ENCODE measurements around the gene RAI14. TPM values are rescaled to one million over a fixed set of nuclear protein-coding genes. Genes with fewer than 3 reads are reported as not detected.
A peak's percentile ranks its signal among the peaks of the same experiment; 100 is the strongest.

RAI14 gene
- total and polyA plus RNA-seq, 4 donors, result 19.4 to 214 (median 73.1) TPM

- 81 to 85% methylated on average over 3 of the region's 3 CpGs for WGBS, 2 donors
- Histone ChIP-seq H3K4me3 (ENCODE audit: low read length in 2 of 2) (no peak overlapping the region), H3K9me3 (ENCODE audit: control insufficient read depth, low read length) (no peaks in the 10 kb centered on the region), H3K27ac (ENCODE audit: low read depth in 1 of 2, low read length in 2 of 2) (no peak overlapping the region), H3K36me3 (ENCODE audit: control insufficient read depth in 1 of 2, insufficient read depth in 2 of 2, low read length in 1 of 2) (peaks cover 0 to 3% of the 10 kb centered on the region in 2 donors), H3K27me3 (ENCODE audit: control insufficient read depth in 1 of 2, insufficient read depth in 2 of 2, low read length in 1 of 2) (no peaks in the 10 kb centered on the region), H3K4me1 (ENCODE audit: control insufficient read depth in 1 of 2, insufficient read depth in 2 of 2, low read length in 2 of 2) (peaks cover 7 to 14% of the 10 kb centered on the region in 2 donors)
- intact Hi-C loops (cut with DNase I), result no loop called here
- ATAC-seq (ENCODE audit: low FRiP score) (no peak), DNase-seq (no peak)
These were observed 78.2 kb downstream of the RAI14 start for GRCh38 chr5:34734326-34734725.

- intact Hi-C loops (cut with DNase I), result no loop called here
- Histone ChIP-seq H3K9me3 (ENCODE audit: control insufficient read depth, low read length) (no peaks in the 10 kb centered on the region), H3K36me3 (ENCODE audit: control insufficient read depth in 1 of 2, insufficient read depth in 2 of 2, low read length in 1 of 2) (peaks cover 0 to 3% of the 10 kb centered on the region in 2 donors), H3K27me3 (ENCODE audit: control insufficient read depth in 1 of 2, insufficient read depth in 2 of 2, low read length in 1 of 2) (no peaks in the 10 kb centered on the region), H3K27ac (ENCODE audit: low read depth in 1 of 2, low read length in 2 of 2) (no peak overlapping the region), H3K4me3 (ENCODE audit: low read length in 2 of 2) (no peak overlapping the region), H3K4me1 (ENCODE audit: control insufficient read depth in 1 of 2, insufficient read depth in 2 of 2, low read length in 2 of 2) (peaks cover 9 to 15% of the 10 kb centered on the region in 2 donors)
- no peak for DNase-seq
- ATAC-seq (ENCODE audit: low FRiP score), result no peak
- 76 to 77% methylated on average over 19 of the region's 19 CpGs for WGBS, 2 donors
These were observed 79.6 kb downstream of the RAI14 start for GRCh38 chr5:34735491-34736426.

DNA sequence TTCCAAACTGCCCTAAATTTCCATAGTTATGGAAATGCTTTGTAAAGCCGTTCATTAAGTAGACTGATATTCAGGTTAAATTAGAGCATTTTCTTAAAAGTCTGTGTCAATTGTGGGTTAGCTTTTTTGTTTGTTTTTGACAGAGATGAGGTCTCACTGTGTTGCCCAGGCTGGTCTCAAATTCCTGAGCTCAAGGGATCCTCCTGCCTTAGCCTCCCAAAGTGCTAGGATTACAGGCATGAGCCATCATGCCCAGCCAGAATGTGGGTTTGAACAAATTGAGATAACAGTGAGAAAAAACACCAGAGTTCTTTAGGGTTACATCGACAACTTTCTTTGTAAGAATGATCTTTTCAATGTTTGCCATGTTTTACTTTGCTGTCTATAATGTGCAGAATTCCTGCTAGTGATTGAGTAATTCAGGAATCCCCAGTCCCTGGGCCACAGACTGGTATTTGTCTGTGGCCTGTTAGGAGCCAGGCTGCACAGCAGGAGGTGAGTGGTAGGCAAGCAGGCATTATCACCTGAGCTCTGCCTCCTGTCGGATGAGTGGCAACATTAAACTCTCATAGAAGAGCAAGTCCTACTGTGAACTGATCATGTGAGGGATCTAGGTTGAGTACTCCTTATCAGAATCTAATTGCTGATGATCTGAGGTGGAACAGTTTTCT, 80.5 kb downstream of the RAI14 start:
- no peak for ATAC-seq (ENCODE audit: low FRiP score)
- Histone ChIP-seq H3K27ac (ENCODE audit: low read depth in 1 of 2, low read length in 2 of 2) (peak overlapping the region; percentile 52 to 59), H3K4me3 (ENCODE audit: low read length in 2 of 2) (no peak overlapping the region), H3K9me3 (ENCODE audit: control insufficient read depth, low read length) (no peaks in the 10 kb centered on the region), H3K27me3 (ENCODE audit: control insufficient read depth in 1 of 2, insufficient read depth in 2 of 2, low read length in 1 of 2) (no peaks in the 10 kb centered on the region), H3K36me3 (ENCODE audit: control insufficient read depth in 1 of 2, insufficient read depth in 2 of 2, low read length in 1 of 2) (peaks cover 0 to 3% of the 10 kb centered on the region in 2 donors), H3K4me1 (ENCODE audit: control insufficient read depth in 1 of 2, insufficient read depth in 2 of 2, low read length in 2 of 2) (peaks cover 9 to 19% of the 10 kb centered on the region in 2 donors)
- intact Hi-C loops (cut with DNase I), result no loop called here
- no peak for DNase-seq
- 69 to 75% methylated on average over 3 of the region's 3 CpGs for WGBS, 2 donors

DNA sequence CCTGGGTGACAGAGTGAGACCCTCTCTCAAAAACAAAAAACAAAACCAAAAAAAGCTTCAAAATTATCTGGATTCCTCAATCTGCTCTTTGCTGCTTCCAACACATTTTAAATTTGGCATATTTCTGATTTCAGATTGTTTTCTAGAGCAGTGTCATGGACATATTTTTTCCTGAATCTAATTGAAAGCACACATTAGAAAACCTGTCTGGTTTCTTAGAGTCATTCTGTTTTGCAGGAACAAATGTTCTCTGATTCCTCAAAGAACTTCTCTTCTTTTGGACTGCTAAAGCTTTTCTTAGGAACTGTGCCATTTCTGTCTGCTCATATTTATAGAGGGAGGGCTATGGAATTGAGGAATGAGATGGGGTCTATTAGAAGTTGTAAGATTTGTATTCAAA, 81.6 kb downstream of the RAI14 start:
- intact Hi-C loops (cut with DNase I), result no loop called here
- peaks cover 9 to 19% of the 10 kb centered on the region in 2 donors for H3K4me1 ChIP-seq (ENCODE audit: control insufficient read depth in 1 of 2, insufficient read depth in 2 of 2, low read length in 2 of 2)
- H3K27ac ChIP-seq (ENCODE audit: low read depth in 1 of 2, low read length in 2 of 2), result peak overlapping the region; percentile 52 to 65

DNA sequence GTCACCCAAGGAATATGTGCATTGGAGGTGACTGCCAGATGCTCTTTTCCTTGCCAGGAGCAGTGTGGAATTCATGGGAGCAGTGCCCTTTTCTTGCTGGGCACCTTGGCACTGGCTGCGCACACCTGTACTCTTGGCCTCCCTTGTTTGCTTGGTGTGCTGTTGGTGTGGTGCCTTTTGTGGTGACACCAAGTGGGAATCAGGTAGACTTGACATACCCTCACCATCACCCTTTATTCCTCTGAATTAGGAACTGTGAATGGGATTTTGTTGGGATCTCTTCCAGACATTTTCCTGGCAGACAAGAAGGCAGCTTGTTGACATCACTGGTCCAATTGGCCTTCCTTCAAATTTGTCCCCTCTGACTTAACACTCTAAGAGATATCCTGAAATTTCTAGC, 82.3 kb downstream of the RAI14 start:
- H3K27me3 ChIP-seq (ENCODE audit: control insufficient read depth in 1 of 2, insufficient read depth in 2 of 2, low read length in 1 of 2), result no peaks in the 10 kb centered on the region
- H3K4me3 ChIP-seq (ENCODE audit: low read length in 2 of 2), result no peak overlapping the region
- no peaks in the 10 kb centered on the region for H3K36me3 ChIP-seq (ENCODE audit: control insufficient read depth in 1 of 2, insufficient read depth in 2 of 2, low read length in 1 of 2)
- peaks cover 8 to 22% of the 10 kb centered on the region in 2 donors for H3K4me1 ChIP-seq (ENCODE audit: control insufficient read depth in 1 of 2, insufficient read depth in 2 of 2, low read length in 2 of 2)
- 0 to 9% methylated on average over 1 of the region's 1 CpG for WGBS, 2 donors
- ATAC-seq (ENCODE audit: low FRiP score) (no peak), DNase-seq (no peak)
- H3K27ac ChIP-seq (ENCODE audit: low read depth in 1 of 2, low read length in 2 of 2), result peak overlapping the region; percentile 29 to 85
- no peaks in the 10 kb centered on the region for H3K9me3 ChIP-seq (ENCODE audit: control insufficient read depth, low read length)
- intact Hi-C loops (cut with DNase I), result no loop called here

More for the DNA sequence above, 81.6 kb downstream of the RAI14 start:
- Histone ChIP-seq H3K9me3 (ENCODE audit: control insufficient read depth, low read length) (no peaks in the 10 kb centered on the region), H3K36me3 (ENCODE audit: control insufficient read depth in 1 of 2, insufficient read depth in 2 of 2, low read length in 1 of 2) (peaks cover 0 to 3% of the 10 kb centered on the region in 2 donors), H3K4me3 (ENCODE audit: low read length in 2 of 2) (no peak overlapping the region), H3K27me3 (ENCODE audit: control insufficient read depth in 1 of 2, insufficient read depth in 2 of 2, low read length in 1 of 2) (no peaks in the 10 kb centered on the region)
- ATAC-seq (ENCODE audit: low FRiP score), result no peak
- DNase-seq, result no peak

DNA sequence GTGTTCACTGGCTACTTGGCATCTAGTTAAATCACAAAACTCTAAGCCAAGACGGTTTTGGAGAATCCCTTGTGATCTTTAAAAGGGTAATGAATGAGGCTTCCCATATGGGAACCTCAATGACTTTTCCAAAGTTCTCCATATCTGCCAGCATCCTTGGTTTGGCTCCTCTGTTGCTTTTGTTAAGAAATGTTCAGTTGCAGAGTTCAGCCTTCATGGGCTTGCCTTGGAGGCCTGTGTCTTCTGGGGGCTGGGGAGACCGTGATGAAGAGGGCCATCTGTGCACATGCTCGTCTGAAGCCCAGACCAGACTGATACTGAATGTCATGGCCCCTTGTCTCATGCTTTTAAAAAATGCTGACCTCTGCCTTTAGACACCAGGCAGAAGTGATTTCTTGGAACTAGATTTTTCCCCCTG, 84.3 kb downstream of the RAI14 start:
- peak overlapping the region; percentile 31 to 95 for H3K27ac ChIP-seq (ENCODE audit: low read depth in 1 of 2, low read length in 2 of 2)
- ATAC-seq (ENCODE audit: low FRiP score) (peak; percentile 70), DNase-seq (peak in 1 of 2 donors; percentile 58)
- WGBS, 2 donors, result 1 to 8% methylated on average over 3 of the region's 3 CpGs
- H3K4me3 ChIP-seq (ENCODE audit: low read length in 2 of 2), result no peak overlapping the region
- H3K36me3 ChIP-seq (ENCODE audit: control insufficient read depth in 1 of 2, insufficient read depth in 2 of 2, low read length in 1 of 2), result no peaks in the 10 kb centered on the region
- no peaks in the 10 kb centered on the region for H3K9me3 ChIP-seq (ENCODE audit: control insufficient read depth, low read length)
- intact Hi-C loops (cut with DNase I), result no loop called here
- H3K27me3 ChIP-seq (ENCODE audit: control insufficient read depth in 1 of 2, insufficient read depth in 2 of 2, low read length in 1 of 2), result no peaks in the 10 kb centered on the region
- peaks cover 12 to 24% of the 10 kb centered on the region in 2 donors for H3K4me1 ChIP-seq (ENCODE audit: control insufficient read depth in 1 of 2, insufficient read depth in 2 of 2, low read length in 2 of 2)

GRCh38 chr5:34742061-34742460, 85.9 kb downstream of the RAI14 start:
- Histone ChIP-seq H3K4me1 (ENCODE audit: control insufficient read depth in 1 of 2, insufficient read depth in 2 of 2, low read length in 2 of 2) (peaks cover 12 to 22% of the 10 kb centered on the region in 2 donors), H3K9me3 (ENCODE audit: control insufficient read depth, low read length) (no peaks in the 10 kb centered on the region), H3K27ac (ENCODE audit: low read depth in 1 of 2, low read length in 2 of 2) (peak overlapping the region in 1 of 2 donors; percentile 73), H3K27me3 (ENCODE audit: control insufficient read depth in 1 of 2, insufficient read depth in 2 of 2, low read length in 1 of 2) (no peaks in the 10 kb centered on the region), H3K36me3 (ENCODE audit: control insufficient read depth in 1 of 2, insufficient read depth in 2 of 2, low read length in 1 of 2) (no peaks in the 10 kb centered on the region), H3K4me3 (ENCODE audit: low read length in 2 of 2) (no peak overlapping the region)
- ATAC-seq (ENCODE audit: low FRiP score) (no peak), DNase-seq (no peak)
- WGBS, 2 donors, result 94% methylated on average over 11 of the region's 11 CpGs
- intact Hi-C loops (cut with DNase I), result no loop called here

- Histone ChIP-seq H3K27me3 (ENCODE audit: control insufficient read depth in 1 of 2, insufficient read depth in 2 of 2, low read length in 1 of 2) (no peaks in the 10 kb centered on the region), H3K27ac (ENCODE audit: low read depth in 1 of 2, low read length in 2 of 2) (no peak overlapping the region), H3K36me3 (ENCODE audit: control insufficient read depth in 1 of 2, insufficient read depth in 2 of 2, low read length in 1 of 2) (no peaks in the 10 kb centered on the region), H3K4me3 (ENCODE audit: low read length in 2 of 2) (no peak overlapping the region), H3K4me1 (ENCODE audit: control insufficient read depth in 1 of 2, insufficient read depth in 2 of 2, low read length in 2 of 2) (peaks cover 10 to 18% of the 10 kb centered on the region in 2 donors), H3K9me3 (ENCODE audit: control insufficient read depth, low read length) (no peaks in the 10 kb centered on the region)
- ATAC-seq (ENCODE audit: low FRiP score) (no peak), DNase-seq (no peak)
- 46 to 50% methylated on average over 3 of the region's 3 CpGs for WGBS, 2 donors
- intact Hi-C loops (cut with DNase I), result no loop called here
These were observed 87.8 kb downstream of the RAI14 start for GRCh38 chr5:34743878-34744277.
